ENCODE data around the gene JADE2. TPM values are rescaled to one million over a fixed set of nuclear protein-coding genes. Genes with fewer than 3 reads are reported as not detected.

The JADE2 gene
- 15.8 and 18.4 TPM in 2 replicates for total RNA-seq (2021)
- percentile 51 among the genes with signal in this experiment for Bru-seq, nascent RNA
- BruChase-seq, experiment 1, labeled RNA remaining after a 2-hour chase: percentile 52 among the genes with signal in this experiment
- BruChase-seq, experiment 2, labeled RNA remaining after a 6-hour chase: percentile 52 among the genes with signal in this experiment
- long read RNA-seq, partial matches to known transcripts: 3 of 8 reads
- long read RNA-seq, other reads (novel, unspliced or antisense): 5 of 8 reads

GRCh38 chr5:134524826-134525682 is at the start of gene JADE2:
Gene JADE2, plus strand, starts transcription at chr5:134525670. Its CDS starts 10,188 bp downstream, at chr5:134535858.
- H3K4me3 ChIP-seq (ENCODE audit: low read depth, low read length, poor library complexity, severe bottlenecking): peak within 1 kb of the TSS; percentile 84
- H3K9me3 ChIP-seq (ENCODE audit: low read depth, low read length, poor library complexity, severe bottlenecking): no peaks in the 10 kb centered on the region
- TF ChIP-seq EZH2 (IDR thresholded peaks at IDR 0.05; ENCODE audit: borderline replicate concordance, low read depth, low read length, poor library complexity, severe bottlenecking): no peak
- 0 out of 2 replicates have a peak, but pooled peaks have one; percentile 11 for TF ChIP-seq CTCF (conservative IDR thresholded peaks at IDR 0.05; ENCODE audit: low read depth, low read length)
- H3K4me1 ChIP-seq (ENCODE audit: insufficient read depth, low read length, poor library complexity, severe bottlenecking): peaks cover 9% of the 10 kb centered on the region
- ChIA-PET POLR2A (ENCODE audit: low non-redundant PET) (no interaction called here), CTCF (interaction anchor here (0.6 kb wide), 1 partner anchor 74 kb away, joined by 5 read pairs; no protein-coding TSS in a partner anchor)
- H3K27ac ChIP-seq (ENCODE audit: low read depth, low read length, poor library complexity, severe bottlenecking): peak within 1 kb of the TSS; percentile 68
- H3K36me3 ChIP-seq (ENCODE audit: insufficient read depth, low read length, poor library complexity, severe bottlenecking): no peaks in the 10 kb centered on the region
- no peaks in the 10 kb centered on the region for H3K27me3 ChIP-seq (replicated peaks; ENCODE audit: insufficient read depth, low read depth, low read length, poor library complexity)
- BruUV-seq (replicated peaks): no TSS peak
- intact Hi-C loops (cut with micrococcal nuclease; ENCODE audit: unreplicated experiment): loop anchor here (5.0 kb wide), 3 partner anchors 58 to 212 kb away; partner anchors contain the start of genes CAMLG and CDKN2AIPNL
- peak; percentile 82 for DNase-seq (ENCODE audit: low spot score)

GRCh38 chr5:134477462-134478245 is 47.8 kb upstream of the JADE2 start:
- H3K4me3 ChIP-seq (ENCODE audit: low read depth, low read length, poor library complexity, severe bottlenecking): no peak overlapping the region
- no peaks in the 10 kb centered on the region for H3K36me3 ChIP-seq (ENCODE audit: insufficient read depth, low read length, poor library complexity, severe bottlenecking)
- TF ChIP-seq EZH2 (IDR thresholded peaks at IDR 0.05; ENCODE audit: borderline replicate concordance, low read depth, low read length, poor library complexity, severe bottlenecking) (no peak), CTCF (conservative IDR thresholded peaks at IDR 0.05; ENCODE audit: low read depth, low read length) (no peak)
- H3K27ac ChIP-seq (ENCODE audit: low read depth, low read length, poor library complexity, severe bottlenecking): no peak overlapping the region
- H3K27me3 ChIP-seq (replicated peaks; ENCODE audit: insufficient read depth, low read depth, low read length, poor library complexity): no peaks in the 10 kb centered on the region
- BruUV-seq (replicated peaks): no TSS peak
- no peak for DNase-seq (ENCODE audit: low spot score)
- H3K9me3 ChIP-seq (ENCODE audit: low read depth, low read length, poor library complexity, severe bottlenecking): no peaks in the 10 kb centered on the region
- intact Hi-C loops (cut with micrococcal nuclease; ENCODE audit: unreplicated experiment): no loop called here
- POLR2A ChIA-PET (ENCODE audit: low non-redundant PET): no interaction called here
- H3K4me1 ChIP-seq (ENCODE audit: insufficient read depth, low read length, poor library complexity, severe bottlenecking): no peaks in the 10 kb centered on the region
- CTCF ChIA-PET: no interaction called here

GRCh38 chr5:134479839-134480238 is 45.6 kb upstream of the JADE2 start:
- Histone ChIP-seq H3K27me3 (replicated peaks; ENCODE audit: insufficient read depth, low read depth, low read length, poor library complexity) (no peaks in the 10 kb centered on the region), H3K27ac (ENCODE audit: low read depth, low read length, poor library complexity, severe bottlenecking) (no peak overlapping the region), H3K4me3 (ENCODE audit: low read depth, low read length, poor library complexity, severe bottlenecking) (no peak overlapping the region), H3K9me3 (ENCODE audit: low read depth, low read length, poor library complexity, severe bottlenecking) (no peaks in the 10 kb centered on the region), H3K4me1 (ENCODE audit: insufficient read depth, low read length, poor library complexity, severe bottlenecking) (no peaks in the 10 kb centered on the region), H3K36me3 (ENCODE audit: insufficient read depth, low read length, poor library complexity, severe bottlenecking) (no peaks in the 10 kb centered on the region)
- intact Hi-C loops (cut with micrococcal nuclease; ENCODE audit: unreplicated experiment): no loop called here
- no peak for DNase-seq (ENCODE audit: low spot score)
- ChIA-PET POLR2A (ENCODE audit: low non-redundant PET) (no interaction called here), CTCF (no interaction called here)
- BruUV-seq (replicated peaks): no TSS peak
- TF ChIP-seq EZH2 (IDR thresholded peaks at IDR 0.05; ENCODE audit: borderline replicate concordance, low read depth, low read length, poor library complexity, severe bottlenecking) (no peak), CTCF (conservative IDR thresholded peaks at IDR 0.05; ENCODE audit: low read depth, low read length) (no peak)

Data from A673 (cell line).